SK-N-SH treated with all-trans-retinoic acid at 6 μM for 48 hours (cell line): ENCODE results near the gene NFYB.

ENCODE experiments used
- ATAC-seq: fragments of 200-7000 bp; cut with Tn5 transposase; 3 replicates; pipeline ENCODE4 v1.9.1; 2020; ENCODE audit warnings: mild to moderate bottlenecking, moderate library complexity
- ARNTL ChIP-seq: fragments of 450-650 bp; formaldehyde crosslinking; IDR thresholded peaks from 2 replicates; pipeline ENCODE4 v1.5.0; 2020; ENCODE audit warnings: low read depth, mild to moderate bottlenecking, moderate library complexity, borderline replicate concordance
- BACH2 ChIP-seq: fragments of 250-450 bp; sonication (Bioruptor Pico); IDR thresholded peaks from 2 replicates; pipeline ENCODE4 v1.9.0; 2021; ENCODE audit warnings: mild to moderate bottlenecking, borderline replicate concordance
- CREB5 ChIP-seq: fragments of 250-450 bp; sonication (Bioruptor Pico); IDR thresholded peaks from 2 replicates; pipeline ENCODE4 v1.5.1; 2020; ENCODE audit warnings: low read depth, mild to moderate bottlenecking, moderate library complexity
- CSDC2 ChIP-seq: fragments of 250-450 bp; sonication (Bioruptor Pico); IDR thresholded peaks from 2 replicates; pipeline ENCODE4 v1.5.0; 2020; ENCODE audit warnings: mild to moderate bottlenecking, moderate library complexity
- CSRNP3 ChIP-seq: fragments of 250-450 bp; sonication (Bioruptor Pico); IDR thresholded peaks from 2 replicates; pipeline ENCODE4 v1.5.1; 2021; ENCODE audit warnings: mild to moderate bottlenecking, moderate library complexity
- ESRRG ChIP-seq: fragments of 250-450 bp; sonication (Bioruptor Pico); IDR thresholded peaks from 2 replicates; pipeline ENCODE4 v1.6.1; 2021; ENCODE audit warnings: mild to moderate bottlenecking
- ISL1 ChIP-seq: fragments of 250-450 bp; sonication (Bioruptor Pico); IDR thresholded peaks from 2 replicates; pipeline ENCODE4 v2.1.2; 2022; ENCODE audit warnings: mild to moderate bottlenecking, moderate library complexity
- OSR1 ChIP-seq: fragments of 250-450 bp; sonication (Bioruptor Pico); IDR thresholded peaks from 2 replicates; pipeline ENCODE4 v1.8.0; 2022; ENCODE audit warnings: moderate library complexity, mild to moderate bottlenecking, inconsistent platforms
- POU6F1 ChIP-seq: fragments of 250-450 bp; sonication (Bioruptor Pico); IDR thresholded peaks from 2 replicates; pipeline ENCODE4 v1.8.0; 2021; ENCODE audit warnings: low read depth, mild to moderate bottlenecking, moderate library complexity, borderline replicate concordance
- RARB ChIP-seq: fragments of 250-450 bp; sonication (Bioruptor Pico); IDR thresholded peaks from 2 replicates; pipeline ENCODE4 v1.8.0; 2021; ENCODE audit warnings: mild to moderate bottlenecking, moderate library complexity
- SNAI2 ChIP-seq: fragments of 250-450 bp; sonication (Bioruptor Pico); IDR thresholded peaks from 2 replicates; pipeline ENCODE4 v1.5.0; 2020; ENCODE audit warnings: mild to moderate bottlenecking, moderate library complexity
- TCF4 ChIP-seq: fragments of 250-450 bp; sonication (Bioruptor Pico); IDR thresholded peaks from 2 replicates; pipeline ENCODE4 v1.8.0; 2021; ENCODE audit warnings: mild to moderate bottlenecking, moderate library complexity, borderline replicate concordance
- TOX ChIP-seq: fragments of 250-450 bp; sonication (Bioruptor Pico); IDR thresholded peaks from 2 replicates; pipeline ENCODE4 v1.8.0; 2021; ENCODE audit warnings: mild to moderate bottlenecking, moderate library complexity, borderline replicate concordance
- TSHZ2 ChIP-seq: fragments of 250-450 bp; sonication (Bioruptor Pico); IDR thresholded peaks from 2 replicates; pipeline ENCODE4 v1.5.0; 2020; ENCODE audit warnings: mild to moderate bottlenecking, moderate library complexity
- ZC3H10 ChIP-seq: fragments of 250-450 bp; sonication (Bioruptor Pico); IDR thresholded peaks from 2 replicates; pipeline ENCODE4 v1.5.1; 2021; ENCODE audit warnings: mild to moderate bottlenecking, moderate library complexity
- ZFP3 ChIP-seq: fragments of 250-450 bp; sonication (Bioruptor Pico); IDR thresholded peaks from 2 replicates; pipeline ENCODE4 v1.5.0; 2020; ENCODE audit warnings: mild to moderate bottlenecking, moderate library complexity
- ZFP30 ChIP-seq: fragments of 450-650 bp; formaldehyde crosslinking; IDR thresholded peaks from 2 replicates; pipeline ENCODE4 v1.5.0; 2022; ENCODE audit warnings: mild to moderate bottlenecking, moderate library complexity
- ZNF565 ChIP-seq: fragments of 450-650 bp; formaldehyde crosslinking; conservative IDR thresholded peaks from 2 replicates; pipeline ENCODE4 v1.5.0; 2020; ENCODE audit warnings: low read depth, mild to moderate bottlenecking, moderate library complexity
- ZNF8 ChIP-seq: fragments of 450-650 bp; formaldehyde crosslinking; IDR thresholded peaks from 2 replicates; pipeline ENCODE4 v1.5.0; 2020; ENCODE audit warnings: mild to moderate bottlenecking, moderate library complexity

NFYB gene

GRCh38 chr12:104108755-104109445 lies 29.1 kb downstream of the NFYB start (continued):
- TF ChIP-seq ARNTL (CRISPR knock-in tag): no peak
- TF ChIP-seq BACH2: no peak
- TF ChIP-seq CSDC2: no peak
- no peak for TF ChIP-seq RARB (CRISPR knock-in tag)

GRCh38 chr12:104106965-104107364 lies 31.0 kb downstream of the NFYB start:
- ATAC-seq: no peak
- TF ChIP-seq ZC3H10 (CRISPR knock-in tag): no peak
- TF ChIP-seq ZNF8 (CRISPR knock-in tag): no peak
- no peak for TF ChIP-seq ZNF565
- TF ChIP-seq TOX (CRISPR knock-in tag): no peak
- no peak for TF ChIP-seq SNAI2
- TF ChIP-seq CSRNP3 (CRISPR knock-in tag): no peak
- TF ChIP-seq ZFP3 (CRISPR knock-in tag): no peak

GRCh38 chr12:104105461-104105860 lies 32.5 kb downstream of the NFYB start:
- TF ChIP-seq OSR1 (CRISPR knock-in tag): no peak
- TF ChIP-seq ISL1: peak; percentile 62; the same call in 1 of the 2 replicates
- no peak for ATAC-seq

- no peak for ATAC-seq
- TF ChIP-seq OSR1 (CRISPR knock-in tag) (no peak), ARNTL (CRISPR knock-in tag) (no peak), RARB (CRISPR knock-in tag) (no peak), ZFP3 (CRISPR knock-in tag) (no peak), ESRRG (CRISPR knock-in tag) (no peak), BACH2 (no peak), POU6F1 (no peak), CSDC2 (no peak), TCF4 (CRISPR knock-in tag) (no peak), SNAI2 (no peak), CREB5 (no peak), ISL1 (no peak)
Observed at GRCh38 chr12:104097954-104098353, 40.1 kb downstream of the NFYB start.

- no peak for ATAC-seq
- no peak for TF ChIP-seq CSRNP3 (CRISPR knock-in tag)
- TF ChIP-seq ZNF8 (CRISPR knock-in tag): no peak
- no peak for TF ChIP-seq ISL1
- TF ChIP-seq CREB5: no peak
- no peak for TF ChIP-seq RARB (CRISPR knock-in tag)
- no peak for TF ChIP-seq TCF4 (CRISPR knock-in tag)
- no peak for TF ChIP-seq ZFP30 (CRISPR knock-in tag)
- TF ChIP-seq TSHZ2: no peak
- no peak for TF ChIP-seq SNAI2
Observed at GRCh38 chr12:104095289-104095688, 42.7 kb downstream of the NFYB start.
